NCI-H226 (cell line): ENCODE data around the gene HTR1E.
"Not testable (repeated sequence)": the region's sequence is repeated elsewhere in the genome, so short reads cannot be mapped to it uniquely, and the experiment has no call there.

Experiments
- DNase-seq: peaks from one replicate; pipeline ENCODE4 v3.0.0-alpha.2; 2015

The HTR1E gene, protein sequence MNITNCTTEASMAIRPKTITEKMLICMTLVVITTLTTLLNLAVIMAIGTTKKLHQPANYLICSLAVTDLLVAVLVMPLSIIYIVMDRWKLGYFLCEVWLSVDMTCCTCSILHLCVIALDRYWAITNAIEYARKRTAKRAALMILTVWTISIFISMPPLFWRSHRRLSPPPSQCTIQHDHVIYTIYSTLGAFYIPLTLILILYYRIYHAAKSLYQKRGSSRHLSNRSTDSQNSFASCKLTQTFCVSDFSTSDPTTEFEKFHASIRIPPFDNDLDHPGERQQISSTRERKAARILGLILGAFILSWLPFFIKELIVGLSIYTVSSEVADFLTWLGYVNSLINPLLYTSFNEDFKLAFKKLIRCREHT

DNA sequence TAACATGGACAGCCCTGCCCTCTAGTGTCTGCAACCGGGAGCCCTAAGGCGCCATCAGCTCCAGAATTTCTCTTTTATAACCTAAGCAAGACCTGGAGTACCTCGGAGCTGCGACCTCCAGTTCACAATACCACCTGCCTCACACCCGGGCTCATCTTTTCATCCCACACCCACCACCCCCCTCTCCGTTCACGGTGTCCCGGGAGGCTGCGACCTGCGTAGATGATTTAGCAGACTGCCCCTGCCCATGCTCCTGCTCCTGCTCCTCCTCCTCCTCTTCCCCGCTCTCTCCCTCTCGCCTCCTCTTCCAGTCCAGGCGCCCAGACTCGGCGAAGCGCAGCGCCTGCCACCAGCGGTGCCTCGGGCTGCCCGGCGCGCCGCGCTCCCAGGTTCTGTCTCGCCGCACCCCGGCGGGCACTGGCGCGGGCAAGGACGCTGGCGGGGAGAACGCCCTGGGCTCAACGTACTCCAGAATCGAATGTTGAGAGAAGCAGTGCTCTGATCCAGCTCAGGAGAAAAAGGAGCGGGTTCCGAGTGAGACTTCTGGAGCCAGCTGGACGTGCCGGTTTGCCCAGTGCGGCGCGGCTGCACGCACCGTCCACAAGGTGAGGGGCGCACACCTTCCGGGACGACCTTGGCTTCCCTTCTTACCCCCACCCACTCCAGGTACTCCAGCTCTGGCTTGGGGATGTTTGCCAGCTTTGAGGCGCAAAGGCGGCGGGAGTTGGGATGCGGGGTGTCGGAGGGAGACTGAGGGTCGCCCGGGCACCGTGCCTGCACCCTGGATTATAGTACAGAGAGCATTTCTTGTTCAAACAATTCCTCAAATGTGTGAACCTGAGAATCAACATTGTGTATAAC is at the start of gene HTR1E:
HTR1E (plus strand) TSS at position 310 of the 861 bp plus-strand sequence. CDS start 77,807 bp downstream, outside the sequence.
- DNase-seq, result no peak

DNA sequence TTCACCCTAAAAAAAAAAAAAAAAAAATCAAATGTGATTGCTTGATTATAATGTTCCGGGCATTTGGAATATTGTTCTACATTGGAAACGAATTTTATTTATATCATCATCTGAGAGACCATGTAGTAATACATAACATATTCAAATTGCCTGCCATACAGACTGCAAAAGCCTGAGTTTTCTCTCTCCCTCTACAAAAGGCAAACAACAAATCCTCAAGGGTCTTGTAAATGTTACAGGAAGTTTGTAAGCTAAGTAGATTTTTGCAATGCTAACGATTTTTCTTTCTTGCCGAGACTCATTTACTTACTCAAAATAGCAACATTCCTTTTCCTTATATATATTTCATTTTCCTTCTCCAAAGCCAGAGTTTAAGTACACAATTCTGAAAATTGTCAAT is 49.0 kb upstream of the HTR1E start:
- no peak for DNase-seq

DNA sequence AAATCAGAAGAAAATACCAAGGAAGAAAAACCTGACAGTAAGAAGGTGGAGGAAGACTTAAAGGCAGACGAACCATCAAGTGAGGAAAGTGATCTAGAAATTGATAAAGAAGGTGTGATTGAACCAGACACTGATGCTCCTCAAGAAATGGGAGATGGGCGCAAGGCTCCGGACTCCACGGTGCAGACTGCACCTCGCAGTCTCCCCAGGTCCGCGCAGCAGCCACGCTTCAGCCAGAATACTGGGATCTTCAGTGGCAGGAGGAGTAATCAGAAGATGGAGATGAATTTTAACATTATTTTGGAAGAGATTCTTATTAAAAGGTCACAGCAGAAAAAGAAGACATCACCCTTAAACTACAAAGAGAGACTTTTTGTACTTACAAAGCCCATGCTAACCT is 40.1 kb upstream of the HTR1E start:
- DNase-seq, result not testable (repeated sequence)

DNA sequence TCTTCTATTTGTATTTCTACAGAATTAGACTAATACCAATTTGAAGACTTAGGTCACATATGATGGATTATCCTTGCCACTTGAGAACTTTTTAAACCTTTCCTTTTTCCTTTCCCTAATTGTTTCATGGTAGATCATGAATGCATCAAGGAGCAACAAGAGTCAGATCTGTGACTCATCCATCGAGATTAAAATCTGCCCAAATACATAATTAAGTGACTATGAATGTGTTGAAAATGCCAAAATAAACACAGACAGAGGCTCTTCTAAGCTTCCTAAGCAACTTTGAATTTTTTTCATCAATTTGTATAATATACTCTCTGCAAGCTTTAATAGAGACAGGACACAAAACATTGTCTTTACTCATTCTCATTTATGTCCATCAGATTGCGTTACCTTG is 23.5 kb upstream of the HTR1E start:
- no peak for DNase-seq

DNA sequence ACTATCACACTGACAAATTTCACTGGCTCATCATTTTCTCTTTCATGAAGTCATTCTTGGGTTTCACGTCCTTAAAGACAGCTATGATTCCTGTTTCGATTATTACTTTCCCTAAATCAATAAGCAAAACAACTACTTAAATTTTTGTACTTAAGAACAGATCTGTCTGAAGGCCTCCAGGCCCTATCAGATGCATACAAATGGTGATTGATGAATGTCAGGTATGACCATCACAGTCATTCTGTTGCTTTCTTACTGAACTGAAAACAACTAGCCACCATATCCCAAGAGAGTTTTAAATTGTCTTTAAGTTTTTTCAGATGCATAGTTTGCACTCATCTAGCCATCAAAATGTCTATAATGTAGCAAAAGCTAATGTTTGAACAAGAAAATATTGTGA is 20.9 kb upstream of the HTR1E start:
- no peak for DNase-seq

DNA sequence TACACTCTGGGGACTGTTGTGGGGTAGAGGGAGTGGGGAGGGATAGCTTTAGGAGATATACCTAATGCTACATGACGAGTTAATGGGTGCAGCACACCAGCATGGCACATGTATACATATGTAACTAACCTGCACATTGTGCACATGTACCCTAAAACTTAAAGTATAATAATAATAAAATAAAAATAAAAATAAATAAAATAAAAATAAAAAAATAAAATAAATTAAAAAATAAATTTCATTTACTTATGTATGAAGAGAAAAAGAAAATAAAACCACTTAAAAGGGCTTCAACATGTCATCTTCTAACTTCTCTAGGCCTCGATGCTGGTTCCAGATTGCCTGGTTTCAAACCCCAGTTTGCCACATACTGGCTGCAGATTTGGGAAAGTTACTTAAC is 10.2 kb upstream of the HTR1E start:
- not testable (repeated sequence) for DNase-seq

DNA sequence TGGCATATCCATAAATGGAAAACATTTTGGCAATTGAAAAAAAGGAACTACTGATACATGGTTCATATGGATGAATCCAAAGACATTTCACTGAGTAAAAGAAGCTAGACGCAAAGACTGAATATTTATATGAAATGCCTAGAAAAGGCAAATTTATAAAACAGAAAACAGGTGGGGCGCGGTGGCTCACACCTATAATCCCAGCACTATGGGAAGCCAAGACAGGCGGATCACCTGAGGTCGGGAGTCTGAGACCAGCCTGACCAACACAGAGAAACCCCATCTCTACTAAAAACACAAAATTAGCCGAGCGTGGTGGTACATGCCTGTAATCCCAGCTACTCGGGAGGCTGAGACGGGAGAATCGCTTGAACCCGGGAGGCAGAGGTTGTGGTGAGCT is 9.5 kb upstream of the HTR1E start:
- not testable (repeated sequence) for DNase-seq

DNA sequence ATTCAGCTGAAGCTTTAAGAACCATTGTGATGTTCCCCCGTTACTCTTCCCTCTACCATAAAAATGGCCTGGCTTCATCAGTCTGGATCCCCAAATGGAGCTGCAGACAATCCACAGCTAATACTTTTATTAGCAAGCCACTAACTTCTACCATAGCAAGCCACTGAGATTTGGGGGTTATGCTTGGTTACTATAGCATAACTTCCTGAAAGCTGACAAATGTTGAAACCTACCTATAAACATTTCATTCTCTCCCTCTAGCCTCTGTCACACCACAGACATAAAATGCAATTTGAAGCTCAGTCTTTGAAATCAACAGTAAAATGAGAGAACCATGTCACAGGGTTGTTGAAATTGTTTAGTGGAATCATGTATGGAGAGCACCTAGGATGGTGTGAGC is 3.0 kb upstream of the HTR1E start:
- no peak for DNase-seq

DNA sequence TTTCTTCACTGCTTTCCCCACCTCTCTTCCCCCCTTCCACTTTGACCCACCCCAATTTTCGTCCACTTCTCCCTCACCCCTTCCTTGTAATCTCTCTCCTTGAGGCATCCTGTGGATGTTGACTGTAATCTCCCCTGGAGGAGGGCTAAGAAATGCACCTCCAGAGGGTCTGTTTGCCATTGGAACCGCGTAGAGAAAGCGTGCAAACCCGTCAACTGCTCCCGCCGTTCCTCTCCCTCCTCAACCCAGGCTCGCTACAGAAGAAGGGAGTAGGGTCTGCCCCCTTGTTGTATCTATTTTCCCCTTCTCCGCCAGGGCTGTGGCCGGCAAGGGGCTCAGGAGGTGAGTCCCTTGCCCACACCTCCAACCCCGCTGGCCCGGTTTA is 502 bp upstream of the HTR1E start:
- no peak for DNase-seq

DNA sequence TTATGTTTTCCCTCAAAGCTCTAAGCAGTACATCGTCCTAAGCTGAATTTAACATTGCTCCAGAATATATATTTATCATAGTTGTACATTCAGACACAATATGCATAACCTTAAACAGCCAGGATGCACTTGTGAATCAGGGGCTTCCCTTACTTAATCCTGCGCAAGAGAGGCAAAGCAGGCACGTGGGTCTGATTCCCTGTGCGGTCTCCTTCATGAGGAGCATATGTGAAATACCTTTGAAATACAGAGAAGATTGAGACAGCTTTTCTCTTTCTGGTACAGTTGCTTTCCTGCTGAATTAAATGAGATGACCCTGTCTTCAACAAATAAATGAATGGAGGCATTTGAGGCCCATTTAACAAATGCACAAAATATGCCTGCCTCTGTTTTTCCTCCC is 1.5 kb downstream of the HTR1E start:
- DNase-seq, result no peak

DNA sequence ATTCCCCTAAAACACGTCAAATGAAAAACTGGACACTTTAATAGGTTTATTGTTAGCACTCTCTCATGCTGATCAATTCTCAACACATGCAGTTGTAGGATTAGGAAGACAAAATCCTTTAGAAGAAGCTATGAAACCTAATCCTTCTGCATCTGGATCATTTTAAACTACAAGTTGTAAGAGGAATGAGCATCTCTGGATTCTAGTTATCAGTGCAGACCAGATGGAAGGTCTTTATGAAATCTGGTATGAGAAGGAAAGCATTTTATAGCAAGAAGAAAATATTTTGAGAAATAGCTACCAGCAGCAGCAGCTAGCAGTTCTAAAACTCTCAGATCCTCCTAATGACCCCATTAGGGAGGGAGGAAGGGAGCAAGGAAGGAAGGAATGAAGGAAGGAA is 4.1 kb downstream of the HTR1E start:
- DNase-seq, result no peak

DNA sequence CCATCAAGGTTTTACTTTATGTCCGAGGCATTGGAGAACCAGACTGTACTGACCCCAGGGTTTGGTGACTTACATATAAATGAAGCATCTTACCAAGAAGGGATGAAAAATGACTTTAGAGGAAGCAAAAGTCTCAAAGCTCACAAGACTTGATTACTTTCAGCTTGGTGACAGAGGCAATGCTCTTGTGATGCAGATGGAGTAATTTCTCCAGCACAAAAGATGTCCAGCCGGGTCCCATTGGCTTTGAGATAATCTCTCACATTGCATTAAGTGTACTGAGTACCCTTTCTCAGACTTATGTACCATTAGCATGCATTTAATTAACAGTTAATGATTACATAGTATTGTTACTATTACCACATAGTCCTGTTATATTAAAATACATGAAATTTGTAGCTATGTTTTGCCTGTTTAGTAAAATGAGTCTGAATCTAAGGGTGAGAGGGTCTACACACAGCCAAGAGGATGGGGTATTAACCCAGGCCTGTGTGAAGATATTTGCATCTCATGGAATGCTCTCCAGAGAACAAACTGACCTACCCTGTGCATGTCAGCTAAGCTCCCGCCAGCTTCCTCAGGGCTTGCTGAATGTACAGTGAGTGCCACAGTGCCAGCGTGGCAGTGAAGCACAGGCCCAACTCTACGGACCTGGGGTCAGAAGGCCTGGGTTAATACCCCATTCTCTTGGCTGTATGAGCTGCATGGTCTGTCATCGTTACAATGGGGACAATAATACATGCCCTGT is 5.6 kb downstream of the HTR1E start:
- DNase-seq, result no peak

DNA sequence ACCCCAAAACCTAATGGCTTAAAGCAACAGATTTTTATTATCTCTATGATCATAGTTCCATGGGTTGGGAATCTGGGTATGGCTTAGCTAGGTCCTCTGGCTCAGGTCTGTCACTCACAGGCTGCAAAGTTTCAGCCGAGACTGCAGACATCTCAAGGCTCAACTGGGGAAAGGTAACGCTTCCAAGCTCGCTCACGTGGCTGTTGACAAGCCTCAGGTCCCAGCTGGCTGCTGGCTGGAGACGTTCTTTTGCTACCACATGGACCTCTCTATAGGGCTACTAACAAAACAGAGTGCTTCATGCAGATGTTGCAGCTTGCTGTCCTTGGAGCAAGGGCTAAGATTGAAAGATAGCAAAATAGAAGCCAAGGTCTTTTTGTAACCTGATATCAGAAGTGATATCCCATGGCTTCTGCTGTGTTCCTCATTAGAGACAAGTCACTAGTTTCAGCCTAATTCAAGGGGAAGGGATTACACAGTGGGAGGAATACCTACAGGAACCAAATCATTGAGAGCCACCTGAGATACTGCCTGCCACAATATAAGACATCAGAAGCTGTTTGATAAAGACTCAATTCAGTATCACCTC is 6.6 kb downstream of the HTR1E start:
- no peak for DNase-seq

DNA sequence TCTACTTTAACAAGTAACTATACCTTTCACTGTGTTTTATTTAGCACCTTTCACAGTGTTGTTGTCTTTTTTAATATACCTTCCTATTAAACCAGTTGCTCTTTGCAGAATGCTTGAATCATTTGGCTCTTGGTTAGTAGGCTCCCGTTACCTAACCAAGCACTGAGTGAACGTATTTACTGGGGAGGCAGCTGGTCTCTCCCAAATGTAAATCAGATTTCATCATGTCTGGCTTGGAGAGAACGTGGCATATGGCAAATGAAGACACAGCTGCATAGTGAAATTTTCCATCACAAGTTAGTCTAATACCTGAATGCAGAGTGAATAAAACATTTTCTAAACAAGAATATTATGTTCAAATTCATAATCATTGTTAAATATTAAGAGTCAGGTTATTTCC is 12.4 kb downstream of the HTR1E start:
- no peak for DNase-seq

DNA sequence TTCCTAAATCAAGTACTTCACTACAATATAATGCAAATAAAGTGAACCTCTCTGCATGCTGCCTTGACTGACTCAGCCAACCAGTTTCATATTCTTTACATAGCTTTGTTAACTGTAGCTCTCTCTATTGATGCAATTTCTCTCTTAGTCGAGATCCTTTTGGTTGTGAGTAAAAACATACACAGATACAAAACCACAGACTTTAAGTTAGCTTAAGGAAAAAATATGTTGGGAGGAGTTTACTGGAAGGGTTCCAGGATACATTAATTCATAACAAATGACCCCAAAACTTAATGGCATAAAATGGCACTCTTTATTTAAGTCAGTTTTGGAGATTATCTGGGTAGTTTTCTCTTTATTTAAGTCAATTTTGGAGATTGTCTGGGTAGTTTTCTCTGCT is 15.7 kb downstream of the HTR1E start:
- no peak for DNase-seq

DNA sequence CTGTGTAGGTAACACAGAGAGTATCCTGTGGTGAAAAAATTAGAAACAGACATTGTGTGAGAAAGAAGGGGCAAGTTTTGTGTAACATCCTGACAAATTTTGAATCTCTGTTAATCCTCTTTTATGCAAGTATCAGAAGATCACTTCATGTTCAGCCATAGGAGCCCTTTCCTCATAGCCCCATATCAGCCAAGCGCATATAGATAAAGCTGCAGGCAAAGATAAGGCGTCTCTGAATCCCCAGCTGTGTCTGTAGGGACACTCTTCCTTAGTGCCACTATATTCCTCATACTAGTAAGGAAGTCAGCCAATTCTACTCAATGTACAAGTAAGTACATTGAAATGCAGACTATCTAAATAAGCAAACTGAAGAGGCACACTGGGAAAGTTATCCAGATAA is 22.3 kb downstream of the HTR1E start:
- DNase-seq, result no peak

DNA sequence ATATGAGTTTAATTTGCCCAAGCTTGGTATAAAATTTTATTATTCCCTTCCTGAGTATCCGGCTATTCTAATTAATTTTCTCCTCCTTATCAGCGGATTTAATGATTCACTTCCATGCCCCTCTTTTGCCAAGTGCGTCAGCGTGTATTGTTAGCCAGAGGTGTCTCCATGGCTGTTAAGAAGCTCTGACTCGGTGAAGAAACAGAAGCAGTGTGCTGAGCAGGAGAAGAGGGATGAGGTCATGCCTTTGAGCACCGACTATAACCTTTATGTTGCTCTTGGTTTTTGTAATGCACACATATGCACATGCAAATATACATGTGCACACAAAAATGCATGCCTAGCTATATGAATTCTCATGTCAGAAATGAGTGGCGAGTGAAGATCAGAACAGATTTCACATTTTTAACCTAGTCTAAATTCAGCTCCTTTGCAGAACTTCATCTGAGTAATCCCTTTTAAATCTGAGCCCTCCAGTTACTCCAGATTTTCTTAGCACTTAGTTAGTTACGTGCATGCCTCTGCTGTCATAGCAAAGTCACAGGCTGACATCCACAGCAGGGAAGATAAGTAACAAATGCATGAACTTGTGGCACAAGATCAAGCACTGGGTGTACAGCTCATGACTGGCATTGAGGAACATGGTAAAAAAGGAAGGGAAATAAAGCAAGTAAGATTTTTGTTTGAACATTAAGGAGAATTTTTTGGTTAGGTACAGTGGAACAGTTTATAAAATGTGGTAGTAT is 24.3 kb downstream of the HTR1E start:
- DNase-seq, result no peak

DNA sequence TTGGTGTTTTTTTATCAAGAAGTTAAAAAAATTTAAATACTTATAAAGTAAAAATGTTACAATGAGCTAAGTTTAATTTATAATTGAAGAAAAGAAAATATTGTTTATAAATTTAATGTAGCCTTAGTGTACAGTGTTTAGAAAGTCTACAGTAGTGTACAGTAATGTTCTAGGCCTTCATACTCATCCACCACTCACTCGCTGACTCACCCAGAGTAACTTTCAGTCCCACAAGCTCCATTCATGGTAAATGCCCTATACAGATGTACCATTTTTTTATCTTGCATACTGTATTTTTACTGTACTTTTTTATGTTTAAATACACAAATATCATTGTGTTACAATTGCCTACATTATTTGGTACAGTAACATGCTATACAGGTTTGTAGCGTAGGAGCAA is 26.0 kb downstream of the HTR1E start:
- no peak for DNase-seq

DNA sequence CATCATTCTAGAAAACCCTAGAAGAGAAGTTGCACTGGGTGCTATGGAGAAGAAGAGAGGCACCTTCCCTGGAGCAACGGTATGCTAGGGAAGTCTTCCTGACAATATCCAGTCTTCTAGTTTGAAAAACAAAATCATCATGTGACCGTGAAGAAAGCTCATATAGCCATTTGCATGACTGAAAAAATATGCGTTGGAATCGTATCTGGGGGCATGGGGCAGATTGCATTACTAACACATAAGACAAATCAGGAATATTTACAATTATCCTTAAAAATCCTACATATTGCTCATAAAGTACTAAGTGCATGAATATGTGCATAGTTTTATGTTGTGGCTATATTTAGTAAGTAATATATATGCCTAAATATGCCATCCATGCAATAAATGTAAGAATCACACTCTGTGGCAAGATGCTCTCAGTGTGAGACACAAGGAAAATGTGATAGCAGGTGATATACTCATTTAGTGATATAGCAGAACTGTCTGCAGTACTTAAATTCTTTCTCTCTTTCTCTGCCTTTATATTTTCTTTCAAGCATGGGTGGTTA is 26.8 kb downstream of the HTR1E start:
- DNase-seq, result no peak

DNA sequence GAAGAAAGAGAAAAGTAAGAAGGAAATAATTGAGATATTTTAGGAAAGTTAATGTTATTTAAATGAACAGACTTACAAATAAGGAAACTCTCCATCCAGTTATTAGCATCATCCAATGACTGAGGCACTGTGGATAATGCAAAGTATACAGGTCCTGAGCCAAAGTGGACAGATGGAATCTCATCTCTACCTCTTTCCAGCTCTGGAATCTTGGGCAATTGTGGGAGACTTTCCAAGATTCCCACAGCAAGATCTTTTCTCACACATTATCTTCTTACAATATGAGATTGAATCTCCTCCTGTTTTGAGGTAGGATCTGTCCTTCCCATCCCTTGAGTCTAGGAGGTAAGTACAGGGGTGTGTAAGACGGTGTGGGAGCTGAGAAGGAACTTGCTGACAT is 28.9 kb downstream of the HTR1E start:
- no peak for DNase-seq

DNA sequence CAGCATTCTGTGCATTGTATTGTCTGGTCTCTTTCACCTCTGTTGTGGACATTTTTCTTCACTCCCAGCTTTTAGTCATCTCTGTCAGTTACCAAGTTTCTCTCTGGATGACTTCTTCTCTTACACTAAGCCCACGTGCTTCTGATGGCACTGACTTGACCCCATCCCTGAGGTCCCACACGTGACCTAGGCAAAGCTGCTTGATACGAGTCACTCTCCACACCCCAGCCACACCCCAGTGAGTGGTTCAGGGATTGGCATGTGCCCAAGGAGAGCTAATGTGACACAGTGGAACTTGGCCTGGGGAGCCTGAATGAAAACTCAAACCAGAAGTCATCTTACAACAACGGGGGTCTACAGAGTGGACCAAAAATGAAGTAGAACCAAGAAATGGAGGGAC is 32.2 kb downstream of the HTR1E start:
- no peak for DNase-seq

DNA sequence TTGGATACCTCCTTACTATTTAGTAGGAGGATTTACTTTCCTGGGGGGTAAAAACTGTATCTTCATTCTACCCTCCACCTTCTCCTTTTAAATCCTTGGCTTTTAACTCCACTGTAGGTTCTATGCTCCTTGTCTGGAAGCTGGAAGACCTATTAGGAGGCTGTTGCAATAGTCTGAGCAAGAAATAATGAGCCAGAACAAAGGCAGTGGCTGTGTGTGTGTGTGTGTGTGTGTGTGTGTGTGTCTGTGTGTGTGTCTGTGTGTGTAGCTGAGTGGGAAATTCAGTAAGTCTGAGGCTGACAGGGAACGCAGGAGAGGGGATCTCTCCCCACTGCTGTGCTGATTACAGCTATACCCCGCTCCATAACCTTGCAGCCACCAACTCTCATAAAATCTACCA is 35.8 kb downstream of the HTR1E start:
- no peak for DNase-seq
